ENCODE data around the gene GNAI2. TPM values are rescaled to one million over a fixed set of nuclear protein-coding genes. Genes with fewer than 3 reads are reported as not detected.
"Not testable (repeated sequence)": the region's sequence is repeated elsewhere in the genome, so short reads cannot be mapped to it uniquely, and the experiment has no call there.

The GNAI2 gene
- total and polyA plus RNA-seq, 12 donors: 109 to 275 (median 166) TPM

- Histone ChIP-seq H3K27ac (no peak overlapping the region), H3K9me3 (replicated peaks in 1 of 3) (no peaks in the 10 kb centered on the region), H3K27me3 (peaks cover 7% of the 10 kb centered on the region), H3K36me3 (replicated peaks in 1 of 2) (no peaks in the 10 kb centered on the region), H3K4me1 (replicated peaks in 1 of 2) (peaks cover 0 to 1% of the 10 kb centered on the region in 2 donors), H3K4me3 (no peak overlapping the region)
- WGBS, 4 donors: 81 to 88% (median 86%) methylated on average over 8 to 13 of the region's 13 CpGs
- intact Hi-C loops (cut with DNase I): no loop called here
- DNase-seq: no peak
- TF ChIP-seq POLR2A (IDR thresholded peaks at IDR 0.05): no peak
- TF ChIP-seq, protein P1, sequence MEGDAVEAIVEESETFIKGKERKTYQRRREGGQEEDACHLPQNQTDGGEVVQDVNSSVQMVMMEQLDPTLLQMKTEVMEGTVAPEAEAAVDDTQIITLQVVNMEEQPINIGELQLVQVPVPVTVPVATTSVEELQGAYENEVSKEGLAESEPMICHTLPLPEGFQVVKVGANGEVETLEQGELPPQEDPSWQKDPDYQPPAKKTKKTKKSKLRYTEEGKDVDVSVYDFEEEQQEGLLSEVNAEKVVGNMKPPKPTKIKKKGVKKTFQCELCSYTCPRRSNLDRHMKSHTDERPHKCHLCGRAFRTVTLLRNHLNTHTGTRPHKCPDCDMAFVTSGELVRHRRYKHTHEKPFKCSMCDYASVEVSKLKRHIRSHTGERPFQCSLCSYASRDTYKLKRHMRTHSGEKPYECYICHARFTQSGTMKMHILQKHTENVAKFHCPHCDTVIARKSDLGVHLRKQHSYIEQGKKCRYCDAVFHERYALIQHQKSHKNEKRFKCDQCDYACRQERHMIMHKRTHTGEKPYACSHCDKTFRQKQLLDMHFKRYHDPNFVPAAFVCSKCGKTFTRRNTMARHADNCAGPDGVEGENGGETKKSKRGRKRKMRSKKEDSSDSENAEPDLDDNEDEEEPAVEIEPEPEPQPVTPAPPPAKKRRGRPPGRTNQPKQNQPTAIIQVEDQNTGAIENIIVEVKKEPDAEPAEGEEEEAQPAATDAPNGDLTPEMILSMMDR (IDR thresholded peaks at IDR 0.05): no peak
These were observed 25.3 kb upstream of the GNAI2 start for GRCh38 chr3:50210510-50211367.

DNA sequence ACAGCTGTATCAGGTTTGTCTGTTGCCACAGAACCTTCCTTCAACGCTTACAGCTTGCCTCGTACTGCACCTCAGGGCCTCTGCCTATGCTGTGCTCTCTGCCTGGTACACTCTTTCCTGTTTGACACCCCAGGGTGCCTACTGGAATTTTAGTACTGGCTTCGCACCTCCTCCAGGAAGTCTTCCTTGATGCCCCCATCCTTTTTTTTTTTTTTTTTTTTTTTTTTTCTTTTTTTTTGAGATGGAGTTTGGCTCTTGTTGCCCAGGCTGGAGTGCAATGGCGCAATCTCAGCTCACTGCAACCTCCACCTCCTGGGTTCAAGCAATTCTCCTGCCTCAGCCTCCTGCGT, 24.7 kb upstream of the GNAI2 start:
- H3K27ac ChIP-seq; DNase-seq; intact Hi-C loops (cut with DNase I); H3K36me3 ChIP-seq (replicated peaks in 1 of 2); H3K4me3 ChIP-seq; H3K4me1 ChIP-seq (replicated peaks in 1 of 2); H3K27me3 ChIP-seq; H3K9me3 ChIP-seq (replicated peaks in 1 of 3): not testable (repeated sequence)
- WGBS, 4 donors: 91 to 97% (median 94%) methylated on average over 5 of the region's 5 CpGs

- intact Hi-C loops (cut with DNase I): no loop called here
- H3K36me3 ChIP-seq (replicated peaks in 1 of 2): no peaks in the 10 kb centered on the region
- no peak overlapping the region for H3K27ac ChIP-seq
- no peak for TF ChIP-seq POLR2A (IDR thresholded peaks at IDR 0.05)
- TF ChIP-seq, protein P1 (IDR thresholded peaks at IDR 0.05): no peak
- H3K9me3 ChIP-seq (replicated peaks in 1 of 3): no peaks in the 10 kb centered on the region
- no peaks in the 10 kb centered on the region for H3K27me3 ChIP-seq
- no peak for DNase-seq
- H3K4me1 ChIP-seq (replicated peaks in 1 of 2): no peaks in the 10 kb centered on the region
- WGBS, 4 donors: 73 to 100% (median 79%) methylated on average over 1 to 2 of the region's 2 CpGs
- no peak overlapping the region for H3K4me3 ChIP-seq
These were observed 24.1 kb upstream of the GNAI2 start for GRCh38 chr3:50211930-50212329.

- H3K36me3 ChIP-seq (replicated peaks in 1 of 2): no peaks in the 10 kb centered on the region
- H3K9me3 ChIP-seq (replicated peaks in 1 of 3): no peaks in the 10 kb centered on the region
- WGBS, 4 donors: 82 to 100% (median 85%) methylated on average over 1 to 4 of the region's 4 CpGs
- TF ChIP-seq, protein P1 (IDR thresholded peaks at IDR 0.05): no peak
- no peak for TF ChIP-seq POLR2A (IDR thresholded peaks at IDR 0.05)
- intact Hi-C loops (cut with DNase I): no loop called here
- H3K4me3 ChIP-seq: no peak overlapping the region
- H3K4me1 ChIP-seq (replicated peaks in 1 of 2): no peaks in the 10 kb centered on the region
- DNase-seq: no peak
- no peak overlapping the region for H3K27ac ChIP-seq
- H3K27me3 ChIP-seq: no peaks in the 10 kb centered on the region
These were observed 23.5 kb upstream of the GNAI2 start for GRCh38 chr3:50212502-50212901.

DNA sequence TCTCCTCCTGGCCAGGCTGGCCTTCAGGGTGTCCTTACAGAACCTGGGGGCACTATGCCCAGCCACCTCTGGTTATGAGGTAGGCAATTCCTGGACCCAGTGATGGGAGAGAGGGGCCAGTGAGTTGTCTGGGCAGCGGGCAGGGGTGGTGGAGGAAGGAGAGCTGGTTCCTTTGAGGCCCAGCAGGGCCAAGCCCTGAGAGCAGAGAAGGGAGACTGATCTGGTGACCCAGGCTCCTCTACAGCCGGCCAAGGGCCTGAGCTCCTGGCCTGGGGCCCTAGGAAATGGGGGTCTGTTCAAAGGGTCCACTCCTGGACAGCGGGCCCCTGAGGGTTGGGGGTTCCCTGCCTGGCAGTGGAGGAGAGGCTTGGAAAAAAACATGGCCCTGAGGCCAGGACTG, 23.0 kb upstream of the GNAI2 start:
- intact Hi-C loops (cut with DNase I): no loop called here
- H3K4me1 ChIP-seq (replicated peaks in 1 of 2): no peaks in the 10 kb centered on the region
- DNase-seq: no peak
- WGBS, 4 donors: 87 to 100% (median 97%) methylated on average over 2 to 3 of the region's 3 CpGs
- H3K4me3 ChIP-seq: no peak overlapping the region
- no peaks in the 10 kb centered on the region for H3K27me3 ChIP-seq
- no peaks in the 10 kb centered on the region for H3K9me3 ChIP-seq (replicated peaks in 1 of 3)
- no peak overlapping the region for H3K27ac ChIP-seq
- no peak for TF ChIP-seq POLR2A (IDR thresholded peaks at IDR 0.05)
- TF ChIP-seq, protein P1 (IDR thresholded peaks at IDR 0.05): no peak
- no peaks in the 10 kb centered on the region for H3K36me3 ChIP-seq (replicated peaks in 1 of 2)

Measured in adrenal gland (tissue), 12 donors.